GM23338 (cell line): Measurements from ENCODE around the gene COL26A1. TPM values are rescaled to one million over a fixed set of nuclear protein-coding genes. Genes with fewer than 3 reads are reported as not detected.

ENCODE experiments used
- ATAC-seq: fragments of 200-7000 bp; cut with Tn5 transposase; 3 replicates; pipeline ENCODE4 v1.9.1; 2020
- DNase-seq: peaks from one replicate; pipeline ENCODE4 v3.0.0-alpha.2; 2015; ENCODE audit warnings: low spot score
- H2AFZ ChIP-seq: fragments of 200-600 bp; sonication (generic); 2 replicates; pipeline ENCODE4 v1.8.0; 2016; ENCODE audit warnings: antibody characterized with exemption, mild to moderate bottlenecking, moderate library complexity
- H3F3A ChIP-seq: fragments of 200-600 bp; sonication (generic); replicated peaks from 2 replicates; pipeline ENCODE4 v1.8.0; 2017; ENCODE audit warnings: antibody characterized with exemption, mixed run types, low read depth
- H3K27ac ChIP-seq: fragments of 200-600 bp; sonication (generic); 2 replicates; pipeline ENCODE4 v1.6.1; 2016; ENCODE audit warnings: low read depth
- H3K27me3 ChIP-seq: fragments of 200-600 bp; sonication (generic); 2 replicates; pipeline ENCODE4 v1.8.0; 2016; ENCODE audit warnings: mild to moderate bottlenecking, mixed run types, moderate library complexity; ENCODE audit not compliant: insufficient read depth
- H3K36me3 ChIP-seq: fragments of 200-600 bp; sonication (generic); 2 replicates; pipeline ENCODE4 v1.8.0; 2016; ENCODE audit warnings: mild to moderate bottlenecking; ENCODE audit not compliant: insufficient read depth
- H3K4me1 ChIP-seq: fragments of 200-600 bp; sonication (generic); 2 replicates; pipeline ENCODE4 v1.8.0; 2016; ENCODE audit warnings: mild to moderate bottlenecking, moderate library complexity; ENCODE audit not compliant: insufficient read depth
- H3K4me2 ChIP-seq: fragments of 200-600 bp; sonication (generic); 2 replicates; pipeline ENCODE4 v1.7.1; 2017; ENCODE audit warnings: mixed run types
- H3K4me3 ChIP-seq: fragments of 200-600 bp; sonication (generic); 2 replicates; pipeline ENCODE4 v1.6.1; 2016; ENCODE audit warnings: mixed run types
- H3K79me2 ChIP-seq: fragments of 200-600 bp; sonication (generic); replicated peaks from 2 replicates; pipeline ENCODE4 v1.8.0; 2017; ENCODE audit warnings: mild to moderate bottlenecking; ENCODE audit not compliant: insufficient read depth
- H3K9me2 ChIP-seq: fragments of 200-600 bp; sonication (generic); 2 replicates; pipeline ENCODE4 v1.8.0; 2017; ENCODE audit not compliant: insufficient read depth
- H4K20me1 ChIP-seq: fragments of 200-600 bp; sonication (generic); replicated peaks from 2 replicates; pipeline ENCODE4 v1.8.0; 2017; ENCODE audit warnings: mild to moderate bottlenecking; ENCODE audit not compliant: insufficient read depth
- H3K27ac Mint-ChIP-seq: 2 replicates; pipeline ENCODE4 v1.8.0; 2020; ENCODE audit warnings: inconsistent platforms, mild to moderate bottlenecking, moderate library complexity, mixed read lengths
- H3K27me3 Mint-ChIP-seq: 3 replicates; pipeline ENCODE4 v1.8.0; 2022; ENCODE audit warnings: low read depth, mild to moderate bottlenecking, moderate library complexity, mixed read lengths, inconsistent platforms; ENCODE audit not compliant: insufficient read depth, poor library complexity
- H3K36me3 Mint-ChIP-seq: 3 replicates; pipeline ENCODE4 v1.8.0; 2021; ENCODE audit warnings: low read depth, mild to moderate bottlenecking, inconsistent platforms, moderate library complexity, mixed read lengths
- H3K4me1 Mint-ChIP-seq: 3 replicates; pipeline ENCODE4 v1.8.0; 2020; ENCODE audit warnings: mild to moderate bottlenecking, inconsistent platforms, mixed read lengths
- H3K4me3 Mint-ChIP-seq: 3 replicates; pipeline ENCODE4 v1.8.0; 2021; ENCODE audit warnings: moderate library complexity, mild to moderate bottlenecking, inconsistent platforms, mixed read lengths
- H3K9me3 Mint-ChIP-seq: 3 replicates; pipeline ENCODE4 v1.8.0; 2020; ENCODE audit warnings: moderate library complexity, mild to moderate bottlenecking, inconsistent platforms, mixed read lengths
- NANOG ChIP-seq: IDR thresholded peaks from 2 replicates; pipeline ENCODE4 v1.6.1; 2016; ENCODE audit warnings: antibody characterized with exemption, borderline replicate concordance
- POLR2AphosphoS5 ChIP-seq: IDR thresholded peaks from 2 replicates; pipeline ENCODE4 v1.6.1; 2016; ENCODE audit warnings: antibody characterized with exemption, low read depth
- STAT1 ChIP-seq: IDR thresholded peaks from one replicate; pipeline ENCODE4 v1.6.1; 2016; ENCODE audit warnings: antibody characterized with exemption; ENCODE audit not compliant: unreplicated experiment
- ZNF331 ChIP-seq: fragments of 250-450 bp; sonication (Bioruptor Pico); IDR thresholded peaks from 2 replicates; pipeline ENCODE4 v1.5.0; 2020; ENCODE audit warnings: low read depth, mild to moderate bottlenecking, moderate library complexity
- polyA plus RNA-seq: library from polyadenylated mRNA; unstranded; fragments of >200 nt; fragmentation: Nextera tagmentation; extraction: Ambion mirVana; gene quantifications from 2 replicates; pipeline ENCODE4 v1.2.1, GENCODE V29; 2016
- total RNA-seq: library from RNA; depleted of rRNA; stranded (reverse); fragments of >200 nt; shearing (Covaris generic); gene quantifications from 2 replicates; pipeline ENCODE4 v1.2.3, GENCODE V29; 2014
- TF ChIP-seq, protein P1 (sequence below): IDR thresholded peaks from 2 replicates; pipeline ENCODE4 v1.6.1; 2016; ENCODE audit warnings: antibody characterized with exemption
- TF ChIP-seq, protein P2 (sequence below): fragments of 250-450 bp; sonication (Bioruptor Pico); IDR thresholded peaks from 2 replicates; pipeline ENCODE4 v1.5.0; 2020; ENCODE audit warnings: mild to moderate bottlenecking, moderate library complexity
- TF ChIP-seq, protein P3 (sequence below): IDR thresholded peaks from one replicate; pipeline ENCODE4 v1.6.1; 2018; ENCODE audit warnings: antibody characterized with exemption; ENCODE audit not compliant: unreplicated experiment

Gene COL26A1
- total and polyA plus RNA-seq, 2 experiments from 2014 or later: 17.8 to 55.0 TPM

DNA sequence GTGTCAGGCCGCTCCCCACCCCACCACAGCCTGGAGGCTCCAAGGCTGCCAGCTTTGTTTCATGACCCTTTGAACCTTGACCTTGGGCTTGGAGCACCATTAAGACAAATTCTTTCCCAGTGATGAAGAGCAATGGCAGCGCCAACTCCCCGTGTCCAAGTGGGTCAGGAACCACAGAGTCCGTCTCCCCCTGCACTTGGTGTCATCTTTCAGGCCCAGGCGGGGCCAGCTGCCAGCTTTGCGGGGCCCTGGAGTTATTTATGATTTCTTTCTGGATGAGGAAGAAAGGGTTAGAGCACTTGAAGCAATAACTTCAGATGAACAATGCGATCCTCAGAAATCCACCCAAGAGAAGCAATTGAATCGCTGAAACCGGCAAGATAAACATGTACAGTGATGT, 155.7 kb downstream of the COL26A1 start:
- H3K4me1 Mint-ChIP-seq: peaks cover 17% of the 10 kb centered on the region
- no peak overlapping the region for H3K27ac ChIP-seq
- TF ChIP-seq, protein P1, sequence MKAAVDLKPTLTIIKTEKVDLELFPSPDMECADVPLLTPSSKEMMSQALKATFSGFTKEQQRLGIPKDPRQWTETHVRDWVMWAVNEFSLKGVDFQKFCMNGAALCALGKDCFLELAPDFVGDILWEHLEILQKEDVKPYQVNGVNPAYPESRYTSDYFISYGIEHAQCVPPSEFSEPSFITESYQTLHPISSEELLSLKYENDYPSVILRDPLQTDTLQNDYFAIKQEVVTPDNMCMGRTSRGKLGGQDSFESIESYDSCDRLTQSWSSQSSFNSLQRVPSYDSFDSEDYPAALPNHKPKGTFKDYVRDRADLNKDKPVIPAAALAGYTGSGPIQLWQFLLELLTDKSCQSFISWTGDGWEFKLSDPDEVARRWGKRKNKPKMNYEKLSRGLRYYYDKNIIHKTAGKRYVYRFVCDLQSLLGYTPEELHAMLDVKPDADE: no peak
- H3K27ac Mint-ChIP-seq: no peak overlapping the region
- DNase-seq: no peak
- H3K9me2 ChIP-seq: no peaks in the 10 kb centered on the region
- H3K79me2 ChIP-seq: no peaks in the 10 kb centered on the region
- no peak for ATAC-seq
- H3K36me3 ChIP-seq: no peaks in the 10 kb centered on the region
- H3K27me3 ChIP-seq: no peaks in the 10 kb centered on the region
- H3K4me3 Mint-ChIP-seq: no peak overlapping the region
- 0 out of 2 replicates have a peak, but pooled peaks cover 6% of the 10 kb centered on the region for H3K4me1 ChIP-seq
- H3F3A ChIP-seq: no peaks in the 10 kb centered on the region
- no peak overlapping the region for H3K4me3 ChIP-seq
- no peak overlapping the region for H3K4me2 ChIP-seq
- no peak overlapping the region for H2AFZ ChIP-seq
- H3K36me3 Mint-ChIP-seq: peaks cover 10% of the 10 kb centered on the region
- no peaks in the 10 kb centered on the region; the same call in 1 of the 3 replicates for H3K9me3 Mint-ChIP-seq
- H4K20me1 ChIP-seq: 0 out of 2 replicates have a peak, but pooled peaks cover 4% of the 10 kb centered on the region
- H3K27me3 Mint-ChIP-seq: peaks cover 12% of the 10 kb centered on the region

DNA sequence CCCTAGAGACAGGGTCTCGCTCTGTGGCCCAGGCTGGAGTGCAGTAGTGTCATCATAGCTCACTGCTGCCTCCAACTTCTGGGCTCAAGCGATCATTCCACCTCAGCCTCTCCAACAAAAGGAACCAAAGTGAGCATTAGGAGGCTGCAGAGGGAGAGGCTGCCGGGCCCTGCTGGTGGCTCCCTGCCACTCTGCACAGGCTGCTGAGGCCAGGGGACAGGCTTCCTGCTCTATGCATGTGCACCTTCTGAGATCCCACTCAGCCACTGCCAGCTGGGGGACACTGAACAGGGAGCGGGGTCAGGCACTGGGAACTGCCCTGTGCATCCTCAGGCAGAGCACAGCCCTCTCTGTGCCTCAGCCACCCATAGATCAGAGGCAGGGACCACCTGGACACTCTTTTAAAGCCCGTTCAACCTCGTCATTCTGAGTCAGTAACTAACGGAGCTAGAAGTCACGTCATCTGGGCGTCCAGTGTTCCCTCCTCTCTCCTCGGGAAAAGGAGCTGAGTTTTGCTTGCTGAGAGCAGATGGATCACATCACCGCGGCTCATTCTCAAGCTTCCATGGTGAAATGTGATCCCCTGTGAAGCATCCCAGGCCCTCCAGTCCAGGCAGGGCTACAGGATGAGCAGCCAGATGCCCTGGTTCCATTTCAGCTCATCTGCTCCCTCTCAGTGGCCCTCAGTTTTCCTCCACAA, 156.8 kb downstream of the COL26A1 start:
- peaks cover 15% of the 10 kb centered on the region for H3K4me1 Mint-ChIP-seq
- DNase-seq: no peak
- no peak for TF ChIP-seq STAT1
- TF ChIP-seq, protein P1: no peak
- TF ChIP-seq ZNF331 (CRISPR knock-in tag): no peak
- TF ChIP-seq NANOG: no peak
- TF ChIP-seq POLR2AphosphoS5: no peak
- TF ChIP-seq, protein P2, sequence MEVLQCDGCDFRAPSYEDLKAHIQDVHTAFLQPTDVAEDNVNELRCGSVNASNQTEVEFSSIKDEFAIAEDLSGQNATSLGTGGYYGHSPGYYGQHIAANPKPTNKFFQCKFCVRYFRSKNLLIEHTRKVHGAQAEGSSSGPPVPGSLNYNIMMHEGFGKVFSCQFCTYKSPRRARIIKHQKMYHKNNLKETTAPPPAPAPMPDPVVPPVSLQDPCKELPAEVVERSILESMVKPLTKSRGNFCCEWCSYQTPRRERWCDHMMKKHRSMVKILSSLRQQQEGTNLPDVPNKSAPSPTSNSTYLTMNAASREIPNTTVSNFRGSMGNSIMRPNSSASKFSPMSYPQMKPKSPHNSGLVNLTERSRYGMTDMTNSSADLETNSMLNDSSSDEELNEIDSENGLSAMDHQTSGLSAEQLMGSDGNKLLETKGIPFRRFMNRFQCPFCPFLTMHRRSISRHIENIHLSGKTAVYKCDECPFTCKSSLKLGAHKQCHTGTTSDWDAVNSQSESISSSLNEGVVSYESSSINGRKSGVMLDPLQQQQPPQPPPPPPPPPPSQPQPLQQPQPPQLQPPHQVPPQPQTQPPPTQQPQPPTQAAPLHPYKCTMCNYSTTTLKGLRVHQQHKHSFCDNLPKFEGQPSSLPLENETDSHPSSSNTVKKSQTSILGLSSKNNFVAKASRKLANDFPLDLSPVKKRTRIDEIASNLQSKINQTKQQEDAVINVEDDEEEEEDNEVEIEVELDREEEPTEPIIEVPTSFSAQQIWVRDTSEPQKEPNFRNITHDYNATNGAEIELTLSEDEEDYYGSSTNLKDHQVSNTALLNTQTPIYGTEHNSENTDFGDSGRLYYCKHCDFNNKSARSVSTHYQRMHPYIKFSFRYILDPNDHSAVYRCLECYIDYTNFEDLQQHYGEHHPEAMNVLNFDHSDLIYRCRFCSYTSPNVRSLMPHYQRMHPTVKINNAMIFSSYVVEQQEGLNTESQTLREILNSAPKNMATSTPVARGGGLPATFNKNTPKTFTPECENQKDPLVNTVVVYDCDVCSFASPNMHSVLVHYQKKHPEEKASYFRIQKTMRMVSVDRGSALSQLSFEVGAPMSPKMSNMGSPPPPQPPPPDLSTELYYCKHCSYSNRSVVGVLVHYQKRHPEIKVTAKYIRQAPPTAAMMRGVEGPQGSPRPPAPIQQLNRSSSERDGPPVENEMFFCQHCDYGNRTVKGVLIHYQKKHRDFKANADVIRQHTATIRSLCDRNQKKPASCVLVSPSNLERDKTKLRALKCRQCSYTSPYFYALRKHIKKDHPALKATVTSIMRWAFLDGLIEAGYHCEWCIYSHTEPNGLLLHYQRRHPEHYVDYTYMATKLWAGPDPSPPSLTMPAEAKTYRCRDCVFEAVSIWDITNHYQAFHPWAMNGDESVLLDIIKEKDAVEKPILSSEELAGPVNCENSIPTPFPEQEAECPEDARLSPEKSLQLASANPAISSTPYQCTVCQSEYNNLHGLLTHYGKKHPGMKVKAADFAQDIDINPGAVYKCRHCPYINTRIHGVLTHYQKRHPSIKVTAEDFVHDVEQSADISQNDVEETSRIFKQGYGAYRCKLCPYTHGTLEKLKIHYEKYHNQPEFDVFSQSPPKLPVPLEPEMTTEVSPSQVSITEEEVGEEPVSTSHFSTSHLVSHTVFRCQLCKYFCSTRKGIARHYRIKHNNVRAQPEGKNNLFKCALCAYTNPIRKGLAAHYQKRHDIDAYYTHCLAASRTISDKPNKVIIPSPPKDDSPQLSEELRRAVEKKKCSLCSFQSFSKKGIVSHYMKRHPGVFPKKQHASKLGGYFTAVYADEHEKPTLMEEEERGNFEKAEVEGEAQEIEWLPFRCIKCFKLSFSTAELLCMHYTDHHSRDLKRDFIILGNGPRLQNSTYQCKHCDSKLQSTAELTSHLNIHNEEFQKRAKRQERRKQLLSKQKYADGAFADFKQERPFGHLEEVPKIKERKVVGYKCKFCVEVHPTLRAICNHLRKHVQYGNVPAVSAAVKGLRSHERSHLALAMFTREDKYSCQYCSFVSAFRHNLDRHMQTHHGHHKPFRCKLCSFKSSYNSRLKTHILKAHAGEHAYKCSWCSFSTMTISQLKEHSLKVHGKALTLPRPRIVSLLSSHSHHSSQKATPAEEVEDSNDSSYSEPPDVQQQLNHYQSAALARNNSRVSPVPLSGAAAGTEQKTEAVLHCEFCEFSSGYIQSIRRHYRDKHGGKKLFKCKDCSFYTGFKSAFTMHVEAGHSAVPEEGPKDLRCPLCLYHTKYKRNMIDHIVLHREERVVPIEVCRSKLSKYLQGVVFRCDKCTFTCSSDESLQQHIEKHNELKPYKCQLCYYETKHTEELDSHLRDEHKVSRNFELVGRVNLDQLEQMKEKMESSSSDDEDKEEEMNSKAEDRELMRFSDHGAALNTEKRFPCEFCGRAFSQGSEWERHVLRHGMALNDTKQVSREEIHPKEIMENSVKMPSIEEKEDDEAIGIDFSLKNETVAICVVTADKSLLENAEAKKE (CRISPR knock-in tag): no peak
- TF ChIP-seq, protein P3, sequence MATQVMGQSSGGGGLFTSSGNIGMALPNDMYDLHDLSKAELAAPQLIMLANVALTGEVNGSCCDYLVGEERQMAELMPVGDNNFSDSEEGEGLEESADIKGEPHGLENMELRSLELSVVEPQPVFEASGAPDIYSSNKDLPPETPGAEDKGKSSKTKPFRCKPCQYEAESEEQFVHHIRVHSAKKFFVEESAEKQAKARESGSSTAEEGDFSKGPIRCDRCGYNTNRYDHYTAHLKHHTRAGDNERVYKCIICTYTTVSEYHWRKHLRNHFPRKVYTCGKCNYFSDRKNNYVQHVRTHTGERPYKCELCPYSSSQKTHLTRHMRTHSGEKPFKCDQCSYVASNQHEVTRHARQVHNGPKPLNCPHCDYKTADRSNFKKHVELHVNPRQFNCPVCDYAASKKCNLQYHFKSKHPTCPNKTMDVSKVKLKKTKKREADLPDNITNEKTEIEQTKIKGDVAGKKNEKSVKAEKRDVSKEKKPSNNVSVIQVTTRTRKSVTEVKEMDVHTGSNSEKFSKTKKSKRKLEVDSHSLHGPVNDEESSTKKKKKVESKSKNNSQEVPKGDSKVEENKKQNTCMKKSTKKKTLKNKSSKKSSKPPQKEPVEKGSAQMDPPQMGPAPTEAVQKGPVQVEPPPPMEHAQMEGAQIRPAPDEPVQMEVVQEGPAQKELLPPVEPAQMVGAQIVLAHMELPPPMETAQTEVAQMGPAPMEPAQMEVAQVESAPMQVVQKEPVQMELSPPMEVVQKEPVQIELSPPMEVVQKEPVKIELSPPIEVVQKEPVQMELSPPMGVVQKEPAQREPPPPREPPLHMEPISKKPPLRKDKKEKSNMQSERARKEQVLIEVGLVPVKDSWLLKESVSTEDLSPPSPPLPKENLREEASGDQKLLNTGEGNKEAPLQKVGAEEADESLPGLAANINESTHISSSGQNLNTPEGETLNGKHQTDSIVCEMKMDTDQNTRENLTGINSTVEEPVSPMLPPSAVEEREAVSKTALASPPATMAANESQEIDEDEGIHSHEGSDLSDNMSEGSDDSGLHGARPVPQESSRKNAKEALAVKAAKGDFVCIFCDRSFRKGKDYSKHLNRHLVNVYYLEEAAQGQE: no peak
- no peak for ATAC-seq
- no peak overlapping the region for H3K4me3 ChIP-seq
- H3K36me3 Mint-ChIP-seq: peaks cover 10% of the 10 kb centered on the region
- no peaks in the 10 kb centered on the region for H3K9me2 ChIP-seq
- H3K4me2 ChIP-seq: no peak overlapping the region
- H3F3A ChIP-seq: no peaks in the 10 kb centered on the region
- H3K9me3 Mint-ChIP-seq: no peaks in the 10 kb centered on the region; the same call in 1 of the 3 replicates
- no peaks in the 10 kb centered on the region for H3K79me2 ChIP-seq
- no peak overlapping the region for H2AFZ ChIP-seq
- no peak overlapping the region for H3K27ac ChIP-seq
- H3K4me3 Mint-ChIP-seq: no peak overlapping the region
- H3K27me3 ChIP-seq: no peaks in the 10 kb centered on the region
- 0 out of 2 replicates have a peak, but pooled peaks cover 6% of the 10 kb centered on the region for H3K4me1 ChIP-seq
- H3K27me3 Mint-ChIP-seq: peaks cover 12% of the 10 kb centered on the region
- H3K27ac Mint-ChIP-seq: no peak overlapping the region
- no peaks in the 10 kb centered on the region for H4K20me1 ChIP-seq
- no peaks in the 10 kb centered on the region for H3K36me3 ChIP-seq
